Upper lobe of left lung (tissue), 4 donors: ENCODE data around the gene ZC3H4.

ENCODE experiments used
- CTCF ChIP-seq, 6 experiments: fragments of 450-650 bp in 4 of 6; fragments of 200-600 bp in 2 of 6; sonication (generic) in 2 of 6; IDR thresholded peaks; one replicate each; pipeline ENCODE4 v1.5.1; 2016 to 2019; ENCODE audit warnings: antibody characterized with exemption in 6 of 6
- EP300 ChIP-seq, 4 donors: sonication (generic); formaldehyde crosslinking; IDR thresholded peaks; one replicate each; pipeline ENCODE4 v1.5.1; 2017; ENCODE audit warnings: antibody characterized with exemption in 4 of 4, control low read depth in 2 of 4
- POLR2A ChIP-seq, 4 donors: fragments of 450-650 bp; IDR thresholded peaks; one replicate each; pipeline ENCODE4 v1.5.1; 2016 to 2017; ENCODE audit warnings: antibody characterized with exemption in 4 of 4, mild to moderate bottlenecking in 2 of 4
- POLR2AphosphoS5 ChIP-seq, 2 donors: sonication (generic); formaldehyde crosslinking; IDR thresholded peaks; one replicate each; pipeline ENCODE4 v1.5.1; 2017; ENCODE audit warnings: antibody characterized with exemption in 2 of 2

- no peak for TF ChIP-seq CTCF (IDR thresholded peaks at IDR 0.05)
- TF ChIP-seq POLR2A (IDR thresholded peaks at IDR 0.05): no peak
- TF ChIP-seq POLR2AphosphoS5 (IDR thresholded peaks at IDR 0.05): no peak
- no peak for TF ChIP-seq EP300 (IDR thresholded peaks at IDR 0.05)
Measured at GRCh38 chr19:47022140-47022536, 91.4 kb downstream of the ZC3H4 start.
